HepG2 (cell line): ENCODE results near the gene ZNF284. TPM values are rescaled to one million over a fixed set of nuclear protein-coding genes. Genes with fewer than 3 reads are reported as not detected.

Source experiments
- CBX5 ChIP-seq: sonication (generic); formaldehyde crosslinking; IDR thresholded peaks from 2 replicates; pipeline ENCODE4 v1.4.0; 2020; ENCODE audit warnings: missing genetic modification reagents, borderline replicate concordance
- KAT2B ChIP-seq: fragments of 150-350 bp; IDR thresholded peaks from 2 replicates; pipeline ENCODE4 v1.6.1; 2014; ENCODE audit warnings: low read depth, low read length, borderline replicate concordance
- KAT8 ChIP-seq: IDR thresholded peaks from 2 replicates; pipeline ENCODE4 v1.6.1; 2016; ENCODE audit warnings: missing genetic modification reagents, missing compliant biosample characterization
- MEIS2 ChIP-seq: sonication (generic); formaldehyde crosslinking; IDR thresholded peaks from 2 replicates; pipeline ENCODE4 v1.9.0; 2021; ENCODE audit warnings: mild to moderate bottlenecking, missing genetic modification reagents
- PCBP2 ChIP-seq: fragments of 200-400 bp; formaldehyde crosslinking; optimal IDR thresholded peaks from 2 replicates; pipeline ENCODE3; 2018; ENCODE audit warnings: low read length, low read depth; ENCODE audit not compliant: poor library complexity, severe bottlenecking
- PHF21A ChIP-seq: sonication (generic); formaldehyde crosslinking; IDR thresholded peaks from 2 replicates; pipeline ENCODE4 v1.5.0; 2020; ENCODE audit warnings: mild to moderate bottlenecking, missing genetic modification reagents
- SALL2 ChIP-seq: sonication (generic); formaldehyde crosslinking; IDR thresholded peaks from 2 replicates; pipeline ENCODE4 v1.8.1; 2023; ENCODE audit warnings: mild to moderate bottlenecking, missing genetic modification reagents, inconsistent platforms
- SMAD3 ChIP-seq: sonication (generic); formaldehyde crosslinking; IDR thresholded peaks from 2 replicates; pipeline ENCODE4 v1.4.0; 2020; ENCODE audit warnings: missing genetic modification reagents
- SRSF4 ChIP-seq: fragments of 200-400 bp; formaldehyde crosslinking; IDR thresholded peaks from one replicate; pipeline ENCODE4 v1.6.1; 2018; ENCODE audit warnings: mild to moderate bottlenecking, low read depth, low read length, moderate library complexity; ENCODE audit not compliant: poor library complexity, severe bottlenecking
- STAG1 ChIP-seq: sonication (generic); formaldehyde crosslinking; IDR thresholded peaks from 2 replicates; pipeline ENCODE4 v1.4.0; 2020; ENCODE audit warnings: missing genetic modification reagents
- TAF1 ChIP-seq: sonication (generic); formaldehyde crosslinking; IDR thresholded peaks from 2 replicates; pipeline ENCODE4 v1.4.0; 2020; ENCODE audit warnings: missing genetic modification reagents
- ZKSCAN1 ChIP-seq: fragments of 150-350 bp; IDR thresholded peaks from 2 replicates; pipeline ENCODE4 v1.6.1; 2014; ENCODE audit warnings: low read length
- ZNF333 ChIP-seq: sonication (generic); formaldehyde crosslinking; IDR thresholded peaks from 2 replicates; pipeline ENCODE4 v1.4.0; 2020; ENCODE audit warnings: mild to moderate bottlenecking, missing genetic modification reagents, borderline replicate concordance
- ZNF350 ChIP-seq: sonication (generic); formaldehyde crosslinking; IDR thresholded peaks from 2 replicates; pipeline ENCODE4 v1.4.0; 2020; ENCODE audit warnings: mild to moderate bottlenecking, low read depth, missing genetic modification reagents, borderline replicate concordance
- ZNF362 ChIP-seq: sonication (generic); formaldehyde crosslinking; IDR thresholded peaks from 2 replicates; pipeline ENCODE4 v1.4.0; 2020; ENCODE audit warnings: missing genetic modification reagents, mild to moderate bottlenecking, borderline replicate concordance
- ZNF430 ChIP-seq: sonication (generic); formaldehyde crosslinking; IDR thresholded peaks from 2 replicates; pipeline ENCODE4 v1.9.0; 2021; ENCODE audit warnings: mild to moderate bottlenecking, missing genetic modification reagents
- ZNF546 ChIP-seq: sonication (generic); formaldehyde crosslinking; conservative IDR thresholded peaks from 2 replicates; pipeline ENCODE4 v1.8.1; 2023; ENCODE audit warnings: mild to moderate bottlenecking, missing genetic modification reagents
- ZNF562 ChIP-seq: sonication (generic); formaldehyde crosslinking; IDR thresholded peaks from 2 replicates; pipeline ENCODE4 v1.8.0; 2022; ENCODE audit warnings: missing genetic modification reagents, borderline replicate concordance
- ZNF619 ChIP-seq: sonication (generic); formaldehyde crosslinking; IDR thresholded peaks from 2 replicates; pipeline ENCODE4 v1.4.0; 2020; ENCODE audit warnings: mild to moderate bottlenecking, missing genetic modification reagents
- ZNF720 ChIP-seq: sonication (generic); formaldehyde crosslinking; IDR thresholded peaks from 2 replicates; pipeline ENCODE4 v1.4.0; 2020; ENCODE audit warnings: missing genetic modification reagents
- ZNF788 ChIP-seq: sonication (generic); formaldehyde crosslinking; IDR thresholded peaks from 2 replicates; pipeline ENCODE4 v1.5.0; 2020; ENCODE audit warnings: mild to moderate bottlenecking, missing genetic modification reagents, borderline replicate concordance
- ZSCAN30 ChIP-seq: sonication (generic); formaldehyde crosslinking; IDR thresholded peaks from 2 replicates; pipeline ENCODE4 v1.5.0; 2020; ENCODE audit warnings: mild to moderate bottlenecking, missing genetic modification reagents
- polyA plus RNA-seq, 8 experiments: library from polyadenylated mRNA; depleted of rRNA in 3 of 8; stranded (reverse) in 7 of 8; unstranded in 1 of 8; fragments of >200 nt; fragmentation: Illumina TruSeq in 4 of 8; extraction: Trizol in 4 of 8; gene quantifications; 2 replicates each; pipeline versions ENCODE4 v1.2.1 to v1.2.3, GENCODE V29; 2011 to 2016; ENCODE audit warnings: low read depth in 4 of 8, missing spikeins in 1 of 8, mixed read lengths in 1 of 8; ENCODE audit not compliant: insufficient read depth in 1 of 8
- total RNA-seq, 5 experiments: library from RNA; depleted of rRNA; stranded (reverse); fragments of >200 nt; fragmentation: Illumina TruSeq; extraction: Trizol; gene quantifications; 2 replicates each; pipeline ENCODE4 v1.2.3, GENCODE V29; 2016; ENCODE audit warnings: low read depth in 1 of 5
- TF ChIP-seq, protein P1 (sequence below): sonication (generic); formaldehyde crosslinking; IDR thresholded peaks from 2 replicates; pipeline ENCODE4 v1.5.1; 2020; ENCODE audit warnings: missing genetic modification reagents, mild to moderate bottlenecking, borderline replicate concordance
- TF ChIP-seq, protein P2 (sequence below): sonication (generic); IDR thresholded peaks from 2 replicates; pipeline ENCODE4 v1.6.1; 2016; ENCODE audit warnings: low read depth, borderline replicate concordance
- TF ChIP-seq, protein P3 (sequence below): sonication (generic); formaldehyde crosslinking; IDR thresholded peaks from 2 replicates; pipeline ENCODE4 v1.5.1; 2020; ENCODE audit warnings: missing genetic modification reagents, mild to moderate bottlenecking, borderline replicate concordance

Gene ZNF284
- total and polyA plus RNA-seq, 2 of the 13 experiments (the other 11 are each of a cell fraction or from before 2014, with no cell fraction given): 1.2 to 2.3 TPM

DNA sequence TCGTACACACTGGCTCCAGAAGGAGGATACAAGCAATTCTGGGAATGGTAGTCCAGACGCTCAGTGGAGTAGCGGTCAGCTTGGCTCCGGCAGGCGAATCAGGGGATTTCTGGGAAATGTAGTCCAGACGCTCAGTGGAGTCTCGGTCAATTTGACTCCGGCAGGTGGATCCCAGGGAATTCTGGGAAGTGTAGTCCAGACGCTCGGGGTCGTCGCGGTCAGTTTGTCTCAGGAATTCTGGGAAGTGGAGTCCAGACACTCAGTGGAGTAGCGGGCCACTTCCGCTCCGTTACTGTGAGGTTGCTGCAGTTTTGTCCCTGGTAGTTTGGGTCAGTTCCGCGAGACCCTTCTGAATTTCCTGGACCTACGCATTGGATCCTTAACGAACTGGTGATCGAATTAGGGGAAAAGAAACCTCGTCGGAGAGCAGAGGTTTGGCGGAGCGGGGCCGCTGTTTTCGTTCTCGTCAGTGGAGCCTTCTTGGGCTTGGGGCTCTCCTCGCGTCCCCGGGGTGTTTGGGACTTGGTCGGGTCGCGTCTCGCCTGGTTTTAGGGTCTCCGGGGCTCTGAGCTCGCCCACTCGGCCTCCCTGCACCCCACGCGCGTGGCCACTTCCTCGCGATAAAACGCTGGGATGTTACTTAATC, 41.3 kb downstream of the ZNF284 start, which contains the start of gene ZNF225 (continued):
- no peak for TF ChIP-seq ZNF562 (CRISPR knock-in tag)
- no peak for TF ChIP-seq ZNF720 (CRISPR knock-in tag)
- TF ChIP-seq ZNF788 (CRISPR knock-in tag): peak; percentile 72; the same call in 1 of the 2 replicates
- peak; percentile 85 for TF ChIP-seq SMAD3
- no peak for TF ChIP-seq PCBP2
- TF ChIP-seq, protein P1, sequence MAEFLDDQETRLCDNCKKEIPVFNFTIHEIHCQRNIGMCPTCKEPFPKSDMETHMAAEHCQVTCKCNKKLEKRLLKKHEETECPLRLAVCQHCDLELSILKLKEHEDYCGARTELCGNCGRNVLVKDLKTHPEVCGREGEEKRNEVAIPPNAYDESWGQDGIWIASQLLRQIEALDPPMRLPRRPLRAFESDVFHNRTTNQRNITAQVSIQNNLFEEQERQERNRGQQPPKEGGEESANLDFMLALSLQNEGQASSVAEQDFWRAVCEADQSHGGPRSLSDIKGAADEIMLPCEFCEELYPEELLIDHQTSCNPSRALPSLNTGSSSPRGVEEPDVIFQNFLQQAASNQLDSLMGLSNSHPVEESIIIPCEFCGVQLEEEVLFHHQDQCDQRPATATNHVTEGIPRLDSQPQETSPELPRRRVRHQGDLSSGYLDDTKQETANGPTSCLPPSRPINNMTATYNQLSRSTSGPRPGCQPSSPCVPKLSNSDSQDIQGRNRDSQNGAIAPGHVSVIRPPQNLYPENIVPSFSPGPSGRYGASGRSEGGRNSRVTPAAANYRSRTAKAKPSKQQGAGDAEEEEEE: no peak
- TF ChIP-seq, protein P2, sequence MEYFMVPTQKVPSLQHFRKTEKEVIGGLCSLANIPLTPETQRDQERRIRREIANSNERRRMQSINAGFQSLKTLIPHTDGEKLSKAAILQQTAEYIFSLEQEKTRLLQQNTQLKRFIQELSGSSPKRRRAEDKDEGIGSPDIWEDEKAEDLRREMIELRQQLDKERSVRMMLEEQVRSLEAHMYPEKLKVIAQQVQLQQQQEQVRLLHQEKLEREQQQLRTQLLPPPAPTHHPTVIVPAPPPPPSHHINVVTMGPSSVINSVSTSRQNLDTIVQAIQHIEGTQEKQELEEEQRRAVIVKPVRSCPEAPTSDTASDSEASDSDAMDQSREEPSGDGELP: peak; percentile 63; the same call in 1 of the 2 replicates
- TF ChIP-seq ZKSCAN1: no peak
- TF ChIP-seq STAG1 (CRISPR knock-in tag): no peak; the same call in none of the 2 replicates
- TF ChIP-seq ZNF362 (CRISPR knock-in tag): no peak
- TF ChIP-seq ZNF619 (CRISPR knock-in tag): peak; percentile 59; the same call in 1 of the 2 replicates
- TF ChIP-seq ZNF333: no peak
- TF ChIP-seq SALL2 (CRISPR knock-in tag): no peak
- TF ChIP-seq ZSCAN30: no peak
- peak; percentile 61; the same call in 1 of the 2 replicates for TF ChIP-seq PHF21A (CRISPR knock-in tag)
- peak; percentile 94 for TF ChIP-seq KAT8
- TF ChIP-seq ZNF430 (CRISPR knock-in tag): no peak
- TF ChIP-seq SRSF4: no peak
- TF ChIP-seq MEIS2: 0 out of 2 replicates have a peak, but pooled peaks have one; percentile 27
- no peak for TF ChIP-seq KAT2B
- peak; percentile 59 for TF ChIP-seq TAF1 (CRISPR knock-in tag)
- peak; percentile 56; the same call in 1 of the 2 replicates for TF ChIP-seq ZNF350 (CRISPR knock-in tag)
- TF ChIP-seq CBX5 (CRISPR knock-in tag): no peak
- no peak for TF ChIP-seq ZNF546 (CRISPR knock-in tag)
- TF ChIP-seq, protein P3, sequence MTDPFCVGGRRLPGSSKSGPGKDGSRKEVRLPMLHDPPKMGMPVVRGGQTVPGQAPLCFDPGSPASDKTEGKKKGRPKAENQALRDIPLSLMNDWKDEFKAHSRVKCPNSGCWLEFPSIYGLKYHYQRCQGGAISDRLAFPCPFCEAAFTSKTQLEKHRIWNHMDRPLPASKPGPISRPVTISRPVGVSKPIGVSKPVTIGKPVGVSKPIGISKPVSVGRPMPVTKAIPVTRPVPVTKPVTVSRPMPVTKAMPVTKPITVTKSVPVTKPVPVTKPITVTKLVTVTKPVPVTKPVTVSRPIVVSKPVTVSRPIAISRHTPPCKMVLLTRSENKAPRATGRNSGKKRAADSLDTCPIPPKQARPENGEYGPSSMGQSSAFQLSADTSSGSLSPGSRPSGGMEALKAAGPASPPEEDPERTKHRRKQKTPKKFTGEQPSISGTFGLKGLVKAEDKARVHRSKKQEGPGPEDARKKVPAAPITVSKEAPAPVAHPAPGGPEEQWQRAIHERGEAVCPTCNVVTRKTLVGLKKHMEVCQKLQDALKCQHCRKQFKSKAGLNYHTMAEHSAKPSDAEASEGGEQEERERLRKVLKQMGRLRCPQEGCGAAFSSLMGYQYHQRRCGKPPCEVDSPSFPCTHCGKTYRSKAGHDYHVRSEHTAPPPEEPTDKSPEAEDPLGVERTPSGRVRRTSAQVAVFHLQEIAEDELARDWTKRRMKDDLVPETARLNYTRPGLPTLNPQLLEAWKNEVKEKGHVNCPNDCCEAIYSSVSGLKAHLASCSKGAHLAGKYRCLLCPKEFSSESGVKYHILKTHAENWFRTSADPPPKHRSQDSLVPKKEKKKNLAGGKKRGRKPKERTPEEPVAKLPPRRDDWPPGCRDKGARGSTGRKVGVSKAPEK (CRISPR knock-in tag): no peak
